GM12878 (cell line): ENCODE results near the gene CD276. TPM values are rescaled to one million over a fixed set of nuclear protein-coding genes. Genes with fewer than 3 reads are reported as not detected.

Experiments
- ATAC-seq: fragments of 200-7000 bp; cut with Tn5 transposase; 3 replicates; pipeline ENCODE4 v1.9.1; 2020; ENCODE audit warnings: mild to moderate bottlenecking, moderate library complexity
- BruUV-seq: library from RNA; stranded (reverse); fragments of 400-500 nt; replicated peaks from 2 replicates; lab custom pipeline; 2021; lab: Mats Ljungman, UMichigan
- CTCF ChIA-PET: fragments of 300-600 bp; sonication (Branson Sonifier 250); formaldehyde crosslinking; extraction: SDS; loops from one replicate; lab custom pipeline; 2021; ENCODE audit warnings: inconsistent platforms; lab: Yijun Ruan, JAX
- POLR2A ChIA-PET: fragments of 350-600 bp; formaldehyde crosslinking; extraction: SDS; loops from one replicate; lab custom pipeline; 2021; ENCODE audit warnings: inconsistent platforms; lab: Charles Lee
- RAD21 ChIA-PET: fragments of 300-600 bp; sonication (Branson Sonifier 250); formaldehyde crosslinking; loops from one replicate; lab custom pipeline; 2023; ENCODE audit warnings: antibody characterized with exemption; ENCODE audit not compliant: unreplicated experiment; lab: Charles Lee
- SMC1A ChIA-PET: fragments of 300-600 bp; sonication (Branson Sonifier 250); formaldehyde crosslinking; loops from one replicate; lab custom pipeline; 2023; ENCODE audit not compliant: unreplicated experiment, uncharacterized antibody; lab: Charles Lee
- DNase-seq: peaks from one replicate; pipeline ENCODE4 v3.0.0-alpha.2; 2011; ENCODE audit warnings: low read depth, low spot score
- FAIRE-seq: peaks from 3 replicates; lab custom pipeline; 2011; peaks lifted over from hg19 to GRCh38; lab: Jason Lieb, UNC
- H2AFZ ChIP-seq: 2 replicates; pipeline ENCODE4 v1.6.0; 2011; ENCODE audit warnings: low read depth, low read length, control low read depth; ENCODE audit not compliant: control insufficient read depth
- H3K27ac ChIP-seq: 2 replicates; pipeline ENCODE4 v1.5.1; 2011; ENCODE audit warnings: control low read depth; ENCODE audit not compliant: control insufficient read depth, insufficient read depth
- H3K27me3 ChIP-seq, 2 experiments: replicated peaks in 1 of 2; 2 replicates each; pipeline versions ENCODE4 v1.6.0 to v1.6.1; 2011; ENCODE audit warnings: low read length in 1 of 2; ENCODE audit not compliant: control insufficient read depth in 2 of 2, insufficient read depth in 2 of 2
- H3K36me3 ChIP-seq, 2 experiments: 2 replicates each; pipeline ENCODE4 v1.5.1; 2011; ENCODE audit warnings: low read length in 1 of 2; ENCODE audit not compliant: control insufficient read depth in 2 of 2, insufficient read depth in 2 of 2
- H3K4me1 ChIP-seq: 2 replicates; pipeline ENCODE4 v1.6.1; 2011; ENCODE audit warnings: mild to moderate bottlenecking, low read length, moderate library complexity, mixed read lengths; ENCODE audit not compliant: control insufficient read depth, insufficient read depth
- H3K4me2 ChIP-seq: 2 replicates; pipeline ENCODE4 v1.6.0; 2011; ENCODE audit warnings: control low read depth; ENCODE audit not compliant: control insufficient read depth, insufficient read depth
- H3K4me3 ChIP-seq: fragments of 200-600 bp; sonication (generic); 2 replicates; pipeline ENCODE4 v1.5.1; 2016
- H3K79me2 ChIP-seq: 2 replicates; pipeline ENCODE4 v1.6.0; 2011; ENCODE audit warnings: low read length; ENCODE audit not compliant: control insufficient read depth, insufficient read depth
- H3K9ac ChIP-seq: 2 replicates; pipeline ENCODE4 v1.8.0; 2011; ENCODE audit warnings: low read length, control low read depth, mixed read lengths; ENCODE audit not compliant: control insufficient read depth, insufficient read depth
- H3K9me3 ChIP-seq: replicated peaks from 3 replicates; pipeline ENCODE4 v1.5.1; 2011; ENCODE audit warnings: mild to moderate bottlenecking, low read length; ENCODE audit not compliant: control insufficient read depth, insufficient read depth
- H4K20me1 ChIP-seq: 2 replicates; pipeline ENCODE4 v1.6.0; 2011; ENCODE audit not compliant: control insufficient read depth, insufficient read depth
- CBFB ChIP-seq: IDR thresholded peaks from 2 replicates; pipeline ENCODE4 v1.6.1; 2016; ENCODE audit warnings: antibody characterized with exemption, low read depth
- EGR1 ChIP-seq, 2 experiments: IDR thresholded peaks; 1 replicate in 1 of 2; 2 replicates in 1 of 2; pipeline ENCODE4 v1.6.1; 2011 to 2012; ENCODE audit warnings: low read depth in 2 of 2, low read length in 2 of 2, borderline replicate concordance in 1 of 2, mild to moderate bottlenecking in 1 of 2, moderate library complexity in 1 of 2
- HDGF ChIP-seq: fragments of 450-650 bp; IDR thresholded peaks from 2 replicates; pipeline ENCODE4 v1.6.1; 2016; ENCODE audit warnings: antibody characterized with exemption
- KAT2A ChIP-seq: conservative IDR thresholded peaks from 2 replicates; pipeline ENCODE4 v1.6.1; 2011; ENCODE audit warnings: low read depth, low read length; ENCODE audit not compliant: control insufficient read depth
- NFYA ChIP-seq: IDR thresholded peaks from 2 replicates; pipeline ENCODE4 v1.6.1; 2011; ENCODE audit warnings: low read depth, mild to moderate bottlenecking, low read length, improper control_type of control experiment, borderline replicate concordance
- NFYB ChIP-seq: IDR thresholded peaks from 2 replicates; pipeline ENCODE4 v1.6.1; 2011; ENCODE audit warnings: low read depth, mild to moderate bottlenecking, low read length, improper control_type of control experiment, moderate library complexity; ENCODE audit not compliant: insufficient read depth
- RB1 ChIP-seq: fragments of 450-650 bp; formaldehyde crosslinking; IDR thresholded peaks from 2 replicates; pipeline ENCODE4 v1.6.1; 2017; ENCODE audit warnings: mild to moderate bottlenecking, borderline replicate concordance
- RELA ChIP-seq: fragments of 450-650 bp; IDR thresholded peaks from 2 replicates; pipeline ENCODE4 v1.8.0; 2014; ENCODE audit warnings: borderline replicate concordance; ENCODE audit not compliant: partially characterized antibody
- WRNIP1 ChIP-seq: IDR thresholded peaks from 2 replicates; pipeline ENCODE4 v1.6.1; 2011; ENCODE audit warnings: low read depth, low read length, improper control_type of control experiment, borderline replicate concordance
- ZSCAN29 ChIP-seq: fragments of 450-650 bp; IDR thresholded peaks from 2 replicates; pipeline ENCODE4 v1.6.1; 2017; ENCODE audit warnings: mild to moderate bottlenecking, moderate library complexity
- WGBS: methylation state at CpG from one replicate; pipeline ENCODE4 v1.1.6; 2016; ENCODE audit warnings: low lambda C conversion rate; ENCODE audit not compliant: insufficient replicate concordance, insufficient coverage; ENCODE audit errors: missing lambda C conversion rate; 5-methylcytosine and 5-hydroxymethylcytosine counted together
- in situ Hi-C: fragments of 300-500 bp; cut with MboI; formaldehyde crosslinking; loops from 9 replicates; pipeline ENCODE4 v1.14.3; 2018; ENCODE audit warnings: mixed read lengths
- intact Hi-C: fragments of 100-400 bp; cut with micrococcal nuclease; formaldehyde crosslinking; loops from one replicate; pipeline ENCODE4 v1.14.2; 2022; ENCODE audit not compliant: unreplicated experiment
- polyA plus RNA-seq, 11 experiments: library from polyadenylated mRNA; depleted of rRNA in 4 of 11; unstranded in 6 of 11; stranded (reverse) in 5 of 11; fragments of >200 nt; fragmentation: Nextera tagmentation in 4 of 11; fragmentation: Illumina TruSeq in 1 of 11; extraction: Ambion mirVana in 4 of 11; extraction: Trizol in 1 of 11; gene quantifications; 1 replicate in 1 of 11; 2 replicates in 10 of 11; pipeline versions ENCODE4 v1.2.1 to v1.2.3, GENCODE V29; 2011 to 2016; ENCODE audit warnings: inconsistent platforms in 2 of 11, missing spikeins in 2 of 11, low read depth in 1 of 11
- total RNA-seq, 4 experiments: library from RNA; depleted of rRNA in 3 of 4; stranded (reverse); fragments of >200 nt in 3 of 4; fragmentation: Illumina TruSeq in 1 of 4; extraction: Trizol in 1 of 4; gene quantifications; 2 replicates each; pipeline versions ENCODE4 v1.2.1 to v1.2.3, GENCODE V29; 2013 to 2021
- TF ChIP-seq, protein P1 (sequence below): fragments of 450-650 bp; formaldehyde crosslinking; IDR thresholded peaks from 2 replicates; pipeline ENCODE4 v1.5.0; 2022; ENCODE audit warnings: mild to moderate bottlenecking, missing genetic modification characterization
- TF ChIP-seq, protein P2 (sequence below): fragments of 450-650 bp; IDR thresholded peaks from 2 replicates; pipeline ENCODE4 v1.6.1; 2018; ENCODE audit warnings: borderline replicate concordance, mild to moderate bottlenecking; ENCODE audit not compliant: partially characterized antibody
- TF ChIP-seq, protein P3 (sequence below): fragments of 450-650 bp; IDR thresholded peaks from 2 replicates; pipeline ENCODE4 v1.6.1; 2014; ENCODE audit warnings: mild to moderate bottlenecking
- TF ChIP-seq, protein P4 (sequence below): fragments of 150-350 bp; IDR thresholded peaks from 2 replicates; pipeline ENCODE4 v1.6.1; 2014; ENCODE audit warnings: mild to moderate bottlenecking, low read depth, low read length

CD276 gene
- total and polyA plus RNA-seq, 10 of the 15 experiments (the other 5 are each of a cell fraction or from before 2014, with no cell fraction given): 0.11 to 3.0 (median 1.2) TPM

DNA sequence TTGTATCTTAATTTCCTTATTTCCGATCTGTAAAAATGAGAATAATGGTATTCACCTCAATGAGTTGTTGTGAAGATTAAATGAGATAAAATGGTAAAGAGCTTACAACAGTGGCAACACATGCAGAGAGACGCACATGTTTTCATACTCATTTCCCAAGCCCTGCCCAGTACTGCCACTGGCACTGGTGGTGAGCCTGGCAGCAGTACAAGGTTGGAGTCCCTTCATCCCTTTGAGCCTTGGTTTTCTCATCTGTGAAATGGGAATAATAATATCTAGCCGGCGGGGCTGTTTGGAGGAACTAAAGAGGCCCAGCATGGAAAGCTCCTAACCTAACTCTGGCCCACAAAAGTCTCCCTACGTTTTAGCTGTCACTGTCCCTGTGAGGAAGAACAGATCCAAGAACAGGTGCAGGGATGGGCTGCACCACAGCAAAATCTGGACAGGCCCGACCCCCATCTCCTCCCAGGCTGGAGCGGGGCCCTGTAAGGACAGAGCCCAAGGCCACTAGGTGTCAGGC is 866 bp upstream of the CD276 start:
- H3K9ac ChIP-seq: no peak overlapping the region
- ChIA-PET CTCF (interaction anchor here (1.2 to 4.0 kb wide), 2 partner anchors 16 to 47 kb away, joined by 6 to 17 read pairs; no protein-coding TSS in a partner anchor), POLR2A (no interaction called here), SMC1A (interaction anchor here (0.8 kb wide), 2 partner anchors 15 to 48 kb away, joined by 3 to 4 read pairs; no protein-coding TSS in a partner anchor), RAD21 (no interaction called here)
- WGBS: 50% methylated on average over 7 of the region's 7 CpGs
- no peaks in the 10 kb centered on the region for H3K36me3 ChIP-seq
- no TSS peak for BruUV-seq
- no peaks in the 10 kb centered on the region for H3K4me1 ChIP-seq
- no peak overlapping the region; the same call in 1 of the 2 replicates for H3K4me2 ChIP-seq
- H3K79me2 ChIP-seq: no peaks in the 10 kb centered on the region
- FAIRE-seq (no peak), ATAC-seq (peak; percentile 48; the same call in 1 of the 3 replicates), DNase-seq (no peak)
- H3K9me3 ChIP-seq: no peaks in the 10 kb centered on the region
- intact Hi-C loops (no loop called here), in situ Hi-C loops (no loop called here)
- H3K4me3 ChIP-seq: no peak overlapping the region
- H4K20me1 ChIP-seq: no peaks in the 10 kb centered on the region
- peaks cover 5 to 6% of the 10 kb centered on the region in 2 experiments; a peak in 3 of 4 replicates for H3K27me3 ChIP-seq
- no peak overlapping the region for H3K27ac ChIP-seq
- no peak overlapping the region for H2AFZ ChIP-seq
- TF ChIP-seq, protein P1, sequence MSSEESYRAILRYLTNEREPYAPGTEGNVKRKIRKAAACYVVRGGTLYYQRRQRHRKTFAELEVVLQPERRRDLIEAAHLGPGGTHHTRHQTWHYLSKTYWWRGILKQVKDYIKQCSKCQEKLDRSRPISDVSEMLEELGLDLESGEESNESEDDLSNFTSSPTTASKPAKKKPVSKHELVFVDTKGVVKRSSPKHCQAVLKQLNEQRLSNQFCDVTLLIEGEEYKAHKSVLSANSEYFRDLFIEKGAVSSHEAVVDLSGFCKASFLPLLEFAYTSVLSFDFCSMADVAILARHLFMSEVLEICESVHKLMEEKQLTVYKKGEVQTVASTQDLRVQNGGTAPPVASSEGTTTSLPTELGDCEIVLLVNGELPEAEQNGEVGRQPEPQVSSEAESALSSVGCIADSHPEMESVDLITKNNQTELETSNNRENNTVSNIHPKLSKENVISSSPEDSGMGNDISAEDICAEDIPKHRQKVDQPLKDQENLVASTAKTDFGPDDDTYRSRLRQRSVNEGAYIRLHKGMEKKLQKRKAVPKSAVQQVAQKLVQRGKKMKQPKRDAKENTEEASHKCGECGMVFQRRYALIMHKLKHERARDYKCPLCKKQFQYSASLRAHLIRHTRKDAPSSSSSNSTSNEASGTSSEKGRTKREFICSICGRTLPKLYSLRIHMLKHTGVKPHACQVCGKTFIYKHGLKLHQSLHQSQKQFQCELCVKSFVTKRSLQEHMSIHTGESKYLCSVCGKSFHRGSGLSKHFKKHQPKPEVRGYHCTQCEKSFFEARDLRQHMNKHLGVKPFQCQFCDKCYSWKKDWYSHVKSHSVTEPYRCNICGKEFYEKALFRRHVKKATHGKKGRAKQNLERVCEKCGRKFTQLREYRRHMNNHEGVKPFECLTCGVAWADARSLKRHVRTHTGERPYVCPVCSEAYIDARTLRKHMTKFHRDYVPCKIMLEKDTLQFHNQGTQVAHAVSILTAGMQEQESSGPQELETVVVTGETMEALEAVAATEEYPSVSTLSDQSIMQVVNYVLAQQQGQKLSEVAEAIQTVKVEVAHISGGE (CRISPR knock-in tag): no peak
- TF ChIP-seq, protein P2, sequence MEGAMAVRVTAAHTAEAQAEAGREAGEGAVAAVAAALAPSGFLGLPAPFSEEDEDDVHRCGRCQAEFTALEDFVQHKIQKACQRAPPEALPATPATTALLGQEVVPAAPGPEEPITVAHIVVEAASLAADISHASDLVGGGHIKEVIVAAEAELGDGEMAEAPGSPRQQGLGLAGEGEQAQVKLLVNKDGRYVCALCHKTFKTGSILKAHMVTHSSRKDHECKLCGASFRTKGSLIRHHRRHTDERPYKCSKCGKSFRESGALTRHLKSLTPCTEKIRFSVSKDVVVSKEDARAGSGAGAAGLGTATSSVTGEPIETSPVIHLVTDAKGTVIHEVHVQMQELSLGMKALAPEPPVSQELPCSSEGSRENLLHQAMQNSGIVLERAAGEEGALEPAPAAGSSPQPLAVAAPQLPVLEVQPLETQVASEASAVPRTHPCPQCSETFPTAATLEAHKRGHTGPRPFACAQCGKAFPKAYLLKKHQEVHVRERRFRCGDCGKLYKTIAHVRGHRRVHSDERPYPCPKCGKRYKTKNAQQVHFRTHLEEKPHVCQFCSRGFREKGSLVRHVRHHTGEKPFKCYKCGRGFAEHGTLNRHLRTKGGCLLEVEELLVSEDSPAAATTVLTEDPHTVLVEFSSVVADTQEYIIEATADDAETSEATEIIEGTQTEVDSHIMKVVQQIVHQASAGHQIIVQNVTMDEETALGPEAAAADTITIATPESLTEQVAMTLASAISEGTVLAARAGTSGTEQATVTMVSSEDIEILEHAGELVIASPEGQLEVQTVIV: no peak
- no peak for TF ChIP-seq HDGF
- TF ChIP-seq, protein P3, sequence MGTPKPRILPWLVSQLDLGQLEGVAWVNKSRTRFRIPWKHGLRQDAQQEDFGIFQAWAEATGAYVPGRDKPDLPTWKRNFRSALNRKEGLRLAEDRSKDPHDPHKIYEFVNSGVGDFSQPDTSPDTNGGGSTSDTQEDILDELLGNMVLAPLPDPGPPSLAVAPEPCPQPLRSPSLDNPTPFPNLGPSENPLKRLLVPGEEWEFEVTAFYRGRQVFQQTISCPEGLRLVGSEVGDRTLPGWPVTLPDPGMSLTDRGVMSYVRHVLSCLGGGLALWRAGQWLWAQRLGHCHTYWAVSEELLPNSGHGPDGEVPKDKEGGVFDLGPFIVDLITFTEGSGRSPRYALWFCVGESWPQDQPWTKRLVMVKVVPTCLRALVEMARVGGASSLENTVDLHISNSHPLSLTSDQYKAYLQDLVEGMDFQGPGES: no peak
- TF ChIP-seq NFYA: no peak
- TF ChIP-seq RELA: no peak
- TF ChIP-seq, protein P4, sequence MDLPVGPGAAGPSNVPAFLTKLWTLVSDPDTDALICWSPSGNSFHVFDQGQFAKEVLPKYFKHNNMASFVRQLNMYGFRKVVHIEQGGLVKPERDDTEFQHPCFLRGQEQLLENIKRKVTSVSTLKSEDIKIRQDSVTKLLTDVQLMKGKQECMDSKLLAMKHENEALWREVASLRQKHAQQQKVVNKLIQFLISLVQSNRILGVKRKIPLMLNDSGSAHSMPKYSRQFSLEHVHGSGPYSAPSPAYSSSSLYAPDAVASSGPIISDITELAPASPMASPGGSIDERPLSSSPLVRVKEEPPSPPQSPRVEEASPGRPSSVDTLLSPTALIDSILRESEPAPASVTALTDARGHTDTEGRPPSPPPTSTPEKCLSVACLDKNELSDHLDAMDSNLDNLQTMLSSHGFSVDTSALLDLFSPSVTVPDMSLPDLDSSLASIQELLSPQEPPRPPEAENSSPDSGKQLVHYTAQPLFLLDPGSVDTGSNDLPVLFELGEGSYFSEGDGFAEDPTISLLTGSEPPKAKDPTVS: no peak
- no peak for TF ChIP-seq EGR1 (IDR thresholded peaks at IDR 0.05; ENCODE audit: borderline replicate concordance in 1 of 2, low read depth in 2 of 2, low read length in 2 of 2)
- TF ChIP-seq ZSCAN29: no peak
- no peak for TF ChIP-seq RB1
- TF ChIP-seq NFYB: no peak
- no peak for TF ChIP-seq KAT2A
- no peak for TF ChIP-seq WRNIP1
- no peak for TF ChIP-seq CBFB
